Measurements from ENCODE around the gene TYK2. TPM values are rescaled to one million over a fixed set of nuclear protein-coding genes. Genes with fewer than 3 reads are reported as not detected.

TYK2 gene
- total and polyA plus RNA-seq, 2 of the 4 experiments (the other 2 are of a cell fraction), result 40.9 to 97.9 TPM

DNA sequence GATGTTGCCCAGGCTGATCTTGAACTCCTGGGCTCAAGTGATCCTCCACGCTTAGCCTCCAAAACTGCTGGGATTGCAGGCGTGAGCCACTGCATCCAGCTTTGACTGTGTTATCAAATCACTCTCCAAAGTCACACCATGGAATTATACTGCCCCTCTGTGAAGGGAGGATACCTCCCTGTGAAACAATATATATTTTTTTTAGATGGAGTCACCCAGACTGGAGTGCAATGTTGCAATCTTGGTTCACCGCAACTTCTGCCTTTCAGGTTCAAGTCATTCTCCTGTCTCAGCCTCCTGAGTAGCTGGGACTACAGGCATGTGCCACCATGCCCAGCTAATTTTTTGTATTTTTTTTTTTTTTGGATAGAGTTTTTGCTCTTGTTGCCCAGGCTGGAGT is 7.7 kb downstream of the TYK2 start:
- no peak overlapping the region for H2BK120ac ChIP-seq (ENCODE audit: low read depth, low read length)
- no CpG with 5 or more reads among the region's 3 CpGs for WGBS, 2 experiments (ENCODE audit: extremely low coverage in 2 of 2, insufficient read length in 1 of 2)
- H3K9me1 ChIP-seq (ENCODE audit: insufficient read depth, low read length), result no peaks in the 10 kb centered on the region
- intact Hi-C loops (cut with micrococcal nuclease) (no loop called here), in situ Hi-C loops (cut with MboI; ENCODE audit: low sequenced_read_pairs) (no loop called here), dilution Hi-C loops (cut with HindIII; ENCODE audit: low sequenced_read_pairs, unreplicated experiment) (no loop called here)
- H3K4me1 ChIP-seq (ENCODE audit: control insufficient read depth, insufficient read depth, low read length), result no peaks in the 10 kb centered on the region
- no peak overlapping the region for H3K4me3 ChIP-seq (ENCODE audit: insufficient read depth, low read depth, low read length)
- DNase-seq, result no peak
- no peak overlapping the region for H3K9ac ChIP-seq (ENCODE audit: low read depth, low read length)
- H2BK5ac ChIP-seq (ENCODE audit: low read depth, low read length, poor library complexity, severe bottlenecking), result no peak overlapping the region
- H4K20me1 ChIP-seq (ENCODE audit: insufficient read depth, low read length), result no peaks in the 10 kb centered on the region; the same call in none of the 2 replicates
- no peak overlapping the region for H4K5ac ChIP-seq (ENCODE audit: low read depth, low read length)
- H2BK15ac ChIP-seq (ENCODE audit: low read depth, low read length), result no peak overlapping the region
- ChIA-PET CTCF (interaction anchor here (0.6 kb wide), 1 partner anchor 18 kb away, joined by 5 read pairs; no protein-coding TSS in a partner anchor), POLR2A (ENCODE audit: unreplicated experiment) (no interaction called here)
- no peak overlapping the region for H2BK20ac ChIP-seq (ENCODE audit: low read depth, low read length)
- no peak overlapping the region for H3K23ac ChIP-seq (ENCODE audit: low read depth, low read length)
- no peak overlapping the region for H2AFZ ChIP-seq (replicated peaks; ENCODE audit: low read length, poor library complexity)
- H3K27me3 ChIP-seq (ENCODE audit: control insufficient read depth, insufficient read depth, low read length), result no peaks in the 10 kb centered on the region
- no peaks in the 10 kb centered on the region for H3K9me3 ChIP-seq (ENCODE audit: control insufficient read depth, insufficient read depth, low read length)
- H3K18ac ChIP-seq (ENCODE audit: low read depth, low read length), result no peak overlapping the region
- BruUV-seq (replicated peaks), result no TSS peak
- TF ChIP-seq, protein P1, sequence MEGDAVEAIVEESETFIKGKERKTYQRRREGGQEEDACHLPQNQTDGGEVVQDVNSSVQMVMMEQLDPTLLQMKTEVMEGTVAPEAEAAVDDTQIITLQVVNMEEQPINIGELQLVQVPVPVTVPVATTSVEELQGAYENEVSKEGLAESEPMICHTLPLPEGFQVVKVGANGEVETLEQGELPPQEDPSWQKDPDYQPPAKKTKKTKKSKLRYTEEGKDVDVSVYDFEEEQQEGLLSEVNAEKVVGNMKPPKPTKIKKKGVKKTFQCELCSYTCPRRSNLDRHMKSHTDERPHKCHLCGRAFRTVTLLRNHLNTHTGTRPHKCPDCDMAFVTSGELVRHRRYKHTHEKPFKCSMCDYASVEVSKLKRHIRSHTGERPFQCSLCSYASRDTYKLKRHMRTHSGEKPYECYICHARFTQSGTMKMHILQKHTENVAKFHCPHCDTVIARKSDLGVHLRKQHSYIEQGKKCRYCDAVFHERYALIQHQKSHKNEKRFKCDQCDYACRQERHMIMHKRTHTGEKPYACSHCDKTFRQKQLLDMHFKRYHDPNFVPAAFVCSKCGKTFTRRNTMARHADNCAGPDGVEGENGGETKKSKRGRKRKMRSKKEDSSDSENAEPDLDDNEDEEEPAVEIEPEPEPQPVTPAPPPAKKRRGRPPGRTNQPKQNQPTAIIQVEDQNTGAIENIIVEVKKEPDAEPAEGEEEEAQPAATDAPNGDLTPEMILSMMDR (conservative IDR thresholded peaks at IDR 0.05; ENCODE audit: low read depth, low read length), result no peak
- H3K4ac ChIP-seq (ENCODE audit: low read depth, low read length), result no peak overlapping the region
- ATAC-seq (ENCODE audit: low read depth), result no peak
- no peak overlapping the region for H3K14ac ChIP-seq (replicated peaks; ENCODE audit: low read depth, low read length)
- H4K91ac ChIP-seq (ENCODE audit: insufficient read depth, low read depth, low read length), result no peak overlapping the region
- no peak overlapping the region for H2AK5ac ChIP-seq (ENCODE audit: low read depth, low read length)
- H3K4me2 ChIP-seq (ENCODE audit: low read depth, low read length), result no peak overlapping the region
- no peak overlapping the region for H3K56ac ChIP-seq (ENCODE audit: extremely low read depth, insufficient read depth, low read length)
- no peak overlapping the region for H4K8ac ChIP-seq (ENCODE audit: low read depth in 2 of 2, low read length in 2 of 2)
- H3K27ac ChIP-seq (ENCODE audit: insufficient read depth, low read length), result no peak overlapping the region
- no peak overlapping the region for H2AK9ac ChIP-seq (replicated peaks; ENCODE audit: low read depth, low read length, poor library complexity)
- peaks cover 46% of the 10 kb centered on the region for H3K36me3 ChIP-seq (ENCODE audit: control insufficient read depth, insufficient read depth, low read length)
- peaks cover 5% of the 10 kb centered on the region in 2 experiments; a peak in 2 of 4 replicates for H3K79me1 ChIP-seq (ENCODE audit: low read depth in 1 of 2, low read length in 2 of 2)

Data from IMR-90 (cell line).